SHP77 treated with DMSO at 0.1 percent for 48 hours (cell line): ENCODE data around the gene CWF19L2.

Source experiments
- DNase-seq: peaks from one replicate; lab custom pipeline; 2025; lab: John Stamatoyannopoulos, UW

The CWF19L2 gene

DNA sequence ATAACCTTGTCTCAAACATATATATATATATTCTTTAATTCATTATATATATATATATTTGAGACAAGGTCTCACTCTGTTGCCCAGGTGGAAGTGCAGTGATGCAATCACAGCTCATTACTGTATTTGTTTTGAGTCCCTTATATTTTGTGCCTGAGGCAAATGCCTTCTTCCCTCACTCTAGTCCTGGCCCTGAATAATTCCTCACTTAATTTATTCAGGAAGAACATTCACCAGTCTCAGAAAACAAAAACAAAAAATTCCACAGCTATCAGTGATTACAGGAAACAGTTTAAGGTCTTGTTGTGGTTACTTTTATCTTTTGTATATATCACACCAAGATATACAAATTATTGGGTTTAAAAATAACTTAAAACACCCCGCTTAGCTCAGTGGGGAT, 155.7 kb downstream of the CWF19L2 start:
- no peak for DNase-seq

DNA sequence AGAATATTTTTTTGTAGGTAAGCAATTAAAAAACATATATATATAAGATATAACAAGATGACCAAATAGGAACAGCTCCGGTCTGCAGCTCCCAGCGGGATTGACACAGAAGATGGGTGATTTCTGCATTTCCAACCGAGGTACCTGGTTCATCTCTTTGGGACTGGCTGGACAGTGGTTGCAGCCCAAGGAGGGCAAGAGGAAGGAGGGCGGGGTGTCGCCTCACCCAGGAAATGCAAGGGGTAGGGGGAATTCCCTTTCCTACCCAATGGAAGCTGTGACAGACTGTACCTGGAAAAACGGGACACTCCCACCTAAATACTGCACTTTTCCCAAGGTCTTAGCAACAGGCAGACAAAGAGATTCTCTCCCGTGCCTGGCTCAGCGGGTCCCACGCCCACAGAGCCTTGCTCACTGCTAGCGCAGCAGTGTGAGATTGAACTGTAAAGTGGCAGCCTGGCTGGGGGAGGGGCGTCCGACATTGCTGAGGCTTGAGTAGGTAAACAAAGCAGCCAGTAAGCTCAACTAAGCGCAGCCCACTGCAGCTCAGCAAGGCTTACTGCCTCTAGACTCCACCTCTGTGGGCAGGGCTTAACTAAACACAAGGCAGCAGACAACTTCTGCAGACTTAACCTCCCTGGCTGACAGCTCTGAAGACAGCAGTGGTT, 163.8 kb downstream of the CWF19L2 start:
- DNase-seq = no peak

DNA sequence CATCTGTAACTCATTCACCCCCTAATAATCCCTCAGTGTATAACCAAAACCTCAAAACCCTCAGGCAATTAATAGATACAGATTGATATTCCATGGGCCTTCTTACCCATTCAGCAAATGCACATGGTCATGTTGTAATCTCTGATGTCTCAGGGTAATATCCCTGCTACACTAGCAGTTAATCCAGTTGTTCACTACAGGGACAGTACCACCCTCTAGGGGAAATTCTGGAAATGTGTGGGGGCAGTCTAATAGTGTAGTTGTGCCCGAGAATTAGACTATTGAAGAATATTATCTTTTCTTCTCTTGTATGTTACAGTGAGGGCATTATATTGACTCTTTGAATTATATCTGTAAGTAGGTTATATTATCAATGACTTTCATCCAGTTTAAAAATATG, 175.4 kb downstream of the CWF19L2 start:
- DNase-seq = no peak
